K562 (cell line): ENCODE data around the gene FANCC. TPM values are rescaled to one million over a fixed set of nuclear protein-coding genes. Genes with fewer than 3 reads are reported as not detected.

ENCODE experiments used
- ATAC-seq: fragments of 200-7000 bp; cut with Tn5 transposase; 3 replicates; pipeline ENCODE4 v1.9.1; 2020; ENCODE audit warnings: moderate library complexity
- BruUV-seq: library from RNA; stranded (reverse); fragments of 400-500 nt; replicated peaks from 2 replicates; lab custom pipeline; 2021; lab: Mats Ljungman, UMichigan
- CTCF ChIA-PET: fragments of 300-600 bp; formaldehyde crosslinking; extraction: SDS; loops from one replicate; lab custom pipeline; 2021; ENCODE audit warnings: low intra/inter-chr PET ratio; lab: Yijun Ruan, JAX
- POLR2A ChIA-PET: fragments of 300-600, 350-650 bp; sonication (Branson Sonifier 250); formaldehyde crosslinking; extraction: SDS; loops from one replicate; lab custom pipeline; 2021; ENCODE audit warnings: antibody characterized with exemption, inconsistent platforms; lab: Yijun Ruan, JAX
- DNase-seq, 4 experiments: peaks; one replicate each; pipeline versions ENCODE4 v3.0.0 to v3.0.0-alpha.2; 2011 to 2018; ENCODE audit warnings: low spot score in 3 of 4, mixed read lengths in 3 of 4; ENCODE audit errors: extremely low read depth in 1 of 4
- FAIRE-seq: peaks from 2 replicates; lab custom pipeline; 2011; peaks lifted over from hg19 to GRCh38; lab: Jason Lieb, UNC
- H2AFZ ChIP-seq: 2 replicates; pipeline ENCODE4 v1.6.0; 2011; ENCODE audit warnings: low read depth, low read length, control low read depth, inconsistent platforms
- H3K27ac ChIP-seq: fragments of 200-600 bp; 3 replicates; pipeline ENCODE4 v1.8.0; 2011; ENCODE audit warnings: low read depth, mild to moderate bottlenecking, control low read depth, inconsistent platforms, low read length, moderate library complexity, mixed read lengths; ENCODE audit errors: extremely low read depth
- H3K27me3 ChIP-seq, 2 experiments: fragments of 300-600 bp in 1 of 2; 2 replicates in 1 of 2; 3 replicates in 1 of 2; pipeline versions ENCODE4 v1.6.0 to v1.8.0; 2011; ENCODE audit warnings: inconsistent platforms in 2 of 2, low read length in 2 of 2, mild to moderate bottlenecking in 1 of 2, mixed read lengths in 1 of 2, moderate library complexity in 1 of 2; ENCODE audit not compliant: control insufficient read depth in 2 of 2, insufficient read depth in 2 of 2
- H3K36me3 ChIP-seq: fragments of 300-600 bp; 3 replicates; pipeline ENCODE4 v1.8.0; 2011; ENCODE audit warnings: mild to moderate bottlenecking, low read length, inconsistent platforms; ENCODE audit not compliant: control insufficient read depth, insufficient read depth
- H3K4me1 ChIP-seq, 2 experiments: fragments of 200-600 bp in 1 of 2; replicated peaks in 1 of 2; 2 replicates in 1 of 2; 3 replicates in 1 of 2; pipeline versions ENCODE4 v1.5.1 to v1.8.0; 2011; ENCODE audit warnings: inconsistent platforms in 2 of 2, low read length in 2 of 2, mild to moderate bottlenecking in 1 of 2, mixed read lengths in 1 of 2, moderate library complexity in 1 of 2; ENCODE audit not compliant: control insufficient read depth in 2 of 2, insufficient read depth in 2 of 2
- H3K4me2 ChIP-seq: 2 replicates; pipeline ENCODE4 v1.6.1; 2011; ENCODE audit warnings: low read length, control low read depth, inconsistent platforms, mixed read lengths; ENCODE audit not compliant: insufficient read depth
- H3K4me3 ChIP-seq: fragments of 200-600 bp; sonication (generic), shearing (Covaris generic); 2 replicates; pipeline ENCODE4 v1.5.1; 2016; ENCODE audit warnings: control low read depth, inconsistent platforms
- H3K79me2 ChIP-seq: fragments of 200-600 bp; 3 replicates; pipeline ENCODE4 v1.8.0; 2011; ENCODE audit warnings: low read length, inconsistent platforms; ENCODE audit not compliant: control insufficient read depth, insufficient read depth
- H3K9ac ChIP-seq, 2 experiments: 2 replicates each; pipeline versions ENCODE4 v1.6.0 to v1.6.1; 2011; ENCODE audit warnings: low read depth in 2 of 2, low read length in 2 of 2, control low read depth in 1 of 2, inconsistent platforms in 1 of 2, mild to moderate bottlenecking in 1 of 2, mixed read lengths in 1 of 2; ENCODE audit not compliant: insufficient read depth in 1 of 2
- H3K9me1 ChIP-seq: one replicate; pipeline ENCODE4 v1.6.0; 2011; ENCODE audit warnings: inconsistent platforms, mild to moderate bottlenecking, low read length, moderate library complexity; ENCODE audit not compliant: control insufficient read depth, insufficient read depth
- H3K9me3 ChIP-seq: replicated peaks from 2 replicates; pipeline ENCODE4 v1.5.1; 2011; ENCODE audit warnings: low read depth, low read length, inconsistent platforms; ENCODE audit not compliant: control insufficient read depth, insufficient read depth
- H4K20me1 ChIP-seq: replicated peaks from 2 replicates; pipeline ENCODE4 v1.6.1; 2011; ENCODE audit warnings: low read length, inconsistent platforms, mixed read lengths; ENCODE audit not compliant: control insufficient read depth, insufficient read depth
- ARNT ChIP-seq, 2 experiments: fragments of 450-650 bp; IDR thresholded peaks; 2 replicates each; pipeline ENCODE4 v1.6.1; 2016; ENCODE audit warnings: mild to moderate bottlenecking in 1 of 2
- CBFA2T2 ChIP-seq: fragments of 450-650 bp; conservative IDR thresholded peaks from 2 replicates; pipeline ENCODE4 v1.6.1; 2017; ENCODE audit warnings: mild to moderate bottlenecking
- CCNT2 ChIP-seq: IDR thresholded peaks from 2 replicates; pipeline ENCODE4 v1.6.1; 2011; ENCODE audit warnings: borderline replicate concordance, low read depth, mild to moderate bottlenecking, moderate library complexity, mixed read lengths, low read length; ENCODE audit not compliant: insufficient read length; ENCODE audit errors: extremely low read depth
- JUN ChIP-seq, 2 experiments: sonication (generic) in 1 of 2; formaldehyde crosslinking in 1 of 2; IDR thresholded peaks; 2 replicates each; pipeline versions ENCODE4 v1.6.1 to v1.8.0; 2012 to 2022; ENCODE audit warnings: borderline replicate concordance in 2 of 2, mild to moderate bottlenecking in 2 of 2, improper control_type of control experiment in 1 of 2, low read depth in 1 of 2, low read length in 1 of 2, missing genetic modification reagents in 1 of 2
- RNF2 ChIP-seq: sonication (generic); IDR thresholded peaks from 2 replicates; pipeline ENCODE4 v1.6.1; 2016
- ZFP1 ChIP-seq: fragments of 450-650 bp; formaldehyde crosslinking; IDR thresholded peaks from 2 replicates; pipeline ENCODE4 v1.4.0; 2020; ENCODE audit warnings: mild to moderate bottlenecking, mixed read lengths
- WGBS: fragments of 100-300 bp; shearing (Covaris generic); methylation state at CpG from one replicate; pipeline ENCODE4 v1.1.6; 2016; ENCODE audit warnings: low coverage, mixed read lengths; ENCODE audit not compliant: insufficient coverage; ENCODE audit errors: missing lambda C conversion rate; 5-methylcytosine and 5-hydroxymethylcytosine counted together
- in situ Hi-C: fragments of 300-500 bp; cut with MboI; formaldehyde crosslinking; loops from 4 replicates; pipeline ENCODE4 v1.15.0; 2018; ENCODE audit warnings: inconsistent platforms, mixed read lengths
- intact Hi-C: fragments of 100-400 bp; cut with micrococcal nuclease; formaldehyde crosslinking; loops from 2 replicates; pipeline ENCODE4 v1.14.2; 2022
- polyA plus RNA-seq, 8 experiments: library from polyadenylated mRNA; depleted of rRNA in 4 of 8; stranded (reverse) in 5 of 8; unstranded in 3 of 8; fragments of >200 nt; fragmentation: Nextera tagmentation in 2 of 8; fragmentation: Illumina TruSeq in 1 of 8; extraction: Ambion mirVana in 2 of 8; extraction: Trizol in 1 of 8; gene quantifications; 2 replicates each; pipeline versions ENCODE4 v1.2.1 to v1.2.3, GENCODE V29; 2011 to 2014; ENCODE audit warnings: inconsistent platforms in 1 of 8, missing spikeins in 1 of 8
- total RNA-seq, 7 experiments: library from RNA; depleted of rRNA in 6 of 7; stranded (reverse); fragments of >200 nt in 6 of 7; fragmentation: Illumina TruSeq in 2 of 7; extraction: Trizol in 2 of 7; gene quantifications; 2 replicates each; pipeline versions ENCODE4 v1.2.1 to v1.2.3, GENCODE V29; 2011 to 2021; ENCODE audit warnings: low replicate concordance in 1 of 7
- TF ChIP-seq, protein P1 (sequence below): fragments of 250-450 bp; sonication (Bioruptor Pico); IDR thresholded peaks from 2 replicates; pipeline ENCODE4 v1.8.0; 2021; ENCODE audit warnings: borderline replicate concordance, mild to moderate bottlenecking, moderate library complexity; ENCODE audit not compliant: poor library complexity, severe bottlenecking
- TF ChIP-seq, protein P2 (sequence below): fragments of 450-650 bp; IDR thresholded peaks from 2 replicates; pipeline ENCODE4 v1.6.1; 2016; ENCODE audit warnings: borderline replicate concordance

Gene FANCC
- total and polyA plus RNA-seq, 9 of the 15 experiments (the other 6 are each of a cell fraction or from before 2014, with no cell fraction given), result 4.6 to 18.4 (median 14.2) TPM

DNA sequence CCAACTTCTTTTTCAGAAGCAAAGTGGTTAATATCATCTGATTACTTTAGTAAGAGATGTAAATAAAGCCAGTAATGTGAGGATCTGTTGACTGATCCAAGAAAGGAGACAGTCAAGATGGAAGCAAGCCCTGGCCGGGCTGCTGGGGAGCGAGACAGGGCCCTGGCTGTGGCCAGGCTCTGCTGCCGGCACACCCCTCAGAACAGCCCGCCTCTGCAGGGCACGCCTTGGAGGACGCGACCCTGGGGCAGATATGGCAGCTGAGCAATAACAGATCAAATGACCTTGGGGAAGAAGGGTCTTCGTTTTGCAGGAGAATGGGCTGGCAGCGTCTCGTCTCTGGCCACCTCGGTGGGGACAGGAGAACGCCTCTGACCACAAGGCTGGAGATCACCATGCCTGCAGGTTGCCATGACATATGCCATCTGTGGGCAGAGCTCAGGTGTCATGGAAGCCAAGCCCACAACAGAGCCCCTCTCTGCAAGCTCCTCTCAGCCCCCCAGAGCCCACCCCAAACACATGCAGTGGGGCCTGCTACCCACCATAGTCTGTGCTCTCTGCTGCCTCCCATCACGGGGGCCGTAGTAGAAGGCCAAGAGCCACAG lies 206.5 kb downstream of the FANCC start:
- Histone ChIP-seq H2AFZ (no peak overlapping the region), H4K20me1 (no peaks in the 10 kb centered on the region), H3K9ac (no peak overlapping the region), H3K27me3 (no peaks in the 10 kb centered on the region), H3K36me3 (peaks cover 14% of the 10 kb centered on the region; the same call in 2 of the 3 replicates), H3K27ac (no peak overlapping the region), H3K9me3 (no peaks in the 10 kb centered on the region), H3K9me1 (no peaks in the 10 kb centered on the region), H3K4me2 (no peak overlapping the region), H3K4me1 (peaks cover 0 to 3% of the 10 kb centered on the region in 2 experiments; a peak in 1 of 5 replicates), H3K4me3 (no peak overlapping the region), H3K79me2 (no peaks in the 10 kb centered on the region)
- TF ChIP-seq, protein P1, sequence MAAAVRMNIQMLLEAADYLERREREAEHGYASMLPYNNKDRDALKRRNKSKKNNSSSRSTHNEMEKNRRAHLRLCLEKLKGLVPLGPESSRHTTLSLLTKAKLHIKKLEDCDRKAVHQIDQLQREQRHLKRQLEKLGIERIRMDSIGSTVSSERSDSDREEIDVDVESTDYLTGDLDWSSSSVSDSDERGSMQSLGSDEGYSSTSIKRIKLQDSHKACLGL (CRISPR knock-in tag), result no peak
- TF ChIP-seq RNF2 (no peak), ZFP1 (CRISPR knock-in tag) (no peak), ARNT (IDR thresholded peaks at IDR 0.05) (no peak), CBFA2T2 (no peak), CCNT2 (no peak), JUN (IDR thresholded peaks at IDR 0.05; ENCODE audit: borderline replicate concordance, low read depth, low read length) (no peak), JUN (CRISPR knock-in tag; IDR thresholded peaks at IDR 0.05; ENCODE audit: borderline replicate concordance) (no peak)
- TF ChIP-seq, protein P2, sequence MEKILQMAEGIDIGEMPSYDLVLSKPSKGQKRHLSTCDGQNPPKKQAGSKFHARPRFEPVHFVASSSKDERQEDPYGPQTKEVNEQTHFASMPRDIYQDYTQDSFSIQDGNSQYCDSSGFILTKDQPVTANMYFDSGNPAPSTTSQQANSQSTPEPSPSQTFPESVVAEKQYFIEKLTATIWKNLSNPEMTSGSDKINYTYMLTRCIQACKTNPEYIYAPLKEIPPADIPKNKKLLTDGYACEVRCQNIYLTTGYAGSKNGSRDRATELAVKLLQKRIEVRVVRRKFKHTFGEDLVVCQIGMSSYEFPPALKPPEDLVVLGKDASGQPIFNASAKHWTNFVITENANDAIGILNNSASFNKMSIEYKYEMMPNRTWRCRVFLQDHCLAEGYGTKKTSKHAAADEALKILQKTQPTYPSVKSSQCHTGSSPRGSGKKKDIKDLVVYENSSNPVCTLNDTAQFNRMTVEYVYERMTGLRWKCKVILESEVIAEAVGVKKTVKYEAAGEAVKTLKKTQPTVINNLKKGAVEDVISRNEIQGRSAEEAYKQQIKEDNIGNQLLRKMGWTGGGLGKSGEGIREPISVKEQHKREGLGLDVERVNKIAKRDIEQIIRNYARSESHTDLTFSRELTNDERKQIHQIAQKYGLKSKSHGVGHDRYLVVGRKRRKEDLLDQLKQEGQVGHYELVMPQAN, result no peak
- DNase-seq, result no peak
- FAIRE-seq, result no peak
- ChIA-PET CTCF (no interaction called here), POLR2A (interaction anchor here (0.8 kb wide), 1 partner anchor 10 kb away, joined by 4 read pairs; no protein-coding TSS in a partner anchor)
- in situ Hi-C loops, result no loop called here
- intact Hi-C loops, result no loop called here
- no peak for ATAC-seq
- 78% methylated on average over 14 of the region's 14 CpGs for WGBS
- no TSS peak for BruUV-seq
